ENCODE measurements around the gene SLC10A1. TPM values are rescaled to one million over a fixed set of nuclear protein-coding genes. Genes with fewer than 3 reads are reported as not detected.

The SLC10A1 gene
- total RNA-seq, 1 experiment from 2014 or later: not detected

DNA sequence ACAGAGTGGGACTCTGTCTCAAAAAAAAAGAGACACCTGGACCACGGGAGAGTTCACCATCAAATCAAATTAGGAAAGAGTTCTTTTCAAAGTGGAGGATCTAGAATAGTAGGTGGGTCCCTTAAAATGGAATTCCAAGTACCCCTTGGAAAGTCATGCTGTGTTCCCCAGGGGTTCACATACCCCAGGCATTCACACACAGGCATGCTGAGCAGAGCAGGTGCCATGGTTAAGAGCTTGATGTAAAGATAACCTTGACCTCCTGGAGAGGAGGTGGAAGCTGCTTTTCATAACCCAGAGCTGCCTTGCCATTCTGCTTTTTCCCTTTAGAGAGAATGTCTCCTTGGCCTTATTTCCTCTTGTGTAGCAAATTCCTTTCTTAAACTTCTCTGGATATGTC lies 44.3 kb downstream of the SLC10A1 start:
- H3K4me2 ChIP-seq (ENCODE audit: insufficient read depth, insufficient read length, low read length): no peak overlapping the region
- no peak overlapping the region for H2BK20ac ChIP-seq (ENCODE audit: low read depth, low read length, poor library complexity, severe bottlenecking)
- no peak overlapping the region for H2BK120ac ChIP-seq (ENCODE audit: low read depth, low read length, poor library complexity, severe bottlenecking)
- no peaks in the 10 kb centered on the region for H3K23me2 ChIP-seq (ENCODE audit: insufficient read length, low read depth, low read length, poor library complexity, severe bottlenecking)
- H4K20me1 ChIP-seq (ENCODE audit: control insufficient read depth, insufficient read depth, insufficient read length): no peaks in the 10 kb centered on the region
- H2AK5ac ChIP-seq (ENCODE audit: insufficient read length, low read length): no peak overlapping the region
- no peaks in the 10 kb centered on the region for H3K79me1 ChIP-seq (ENCODE audit: insufficient read depth, low read depth, low read length, poor library complexity, severe bottlenecking)
- H3K79me2 ChIP-seq (ENCODE audit: insufficient read depth, low read length): no peaks in the 10 kb centered on the region
- no peak overlapping the region for H3K9ac ChIP-seq (ENCODE audit: extremely low read depth, insufficient read length, low read length)
- H3K18ac ChIP-seq (ENCODE audit: insufficient read length, low read depth, low read length): no peak overlapping the region
- no peak overlapping the region for H3K4ac ChIP-seq (ENCODE audit: low read depth, low read length)
- Mint-ChIP-seq H3K4me1 (peaks cover 15 to 16% of the 10 kb centered on the region in 2 experiments), H3K27me3 (ENCODE audit: low read depth) (no peaks in the 10 kb centered on the region), H3K36me3 (ENCODE audit: insufficient read depth in 1 of 3, low read depth in 3 of 3) (no peaks in the 10 kb centered on the region), H3K27ac (no peak overlapping the region), H3K4me3 (no peak overlapping the region), H3K9me3 (no peaks in the 10 kb centered on the region; a peak in 1 of 5 replicates)
- no peak for DNase-seq
- H2BK15ac ChIP-seq (ENCODE audit: low read depth, low read length): no peak overlapping the region
- H2BK5ac ChIP-seq (ENCODE audit: insufficient read length, low read length): no peak overlapping the region
- no peaks in the 10 kb centered on the region; the same call in 1 of the 2 replicates for H3K4me1 ChIP-seq (ENCODE audit: insufficient read depth, low read length)
- H3K9me3 ChIP-seq (ENCODE audit: control insufficient read depth, low read depth, low read length): no peaks in the 10 kb centered on the region
- no peak overlapping the region for H4K5ac ChIP-seq (ENCODE audit: insufficient read length, low read depth, low read length)
- no peak overlapping the region for H3K56ac ChIP-seq (ENCODE audit: insufficient read length, low read depth, low read length)
- WGBS (ENCODE audit: extremely low coverage, insufficient read length, low lambda C conversion rate): no CpG with 5 or more reads among the region's 1 CpG
- no peaks in the 10 kb centered on the region for H3K27me3 ChIP-seq (ENCODE audit: insufficient read depth, low read length)
- H3K27ac ChIP-seq (ENCODE audit: insufficient read length, low read depth, low read length): no peak overlapping the region
- TF ChIP-seq, protein P1, sequence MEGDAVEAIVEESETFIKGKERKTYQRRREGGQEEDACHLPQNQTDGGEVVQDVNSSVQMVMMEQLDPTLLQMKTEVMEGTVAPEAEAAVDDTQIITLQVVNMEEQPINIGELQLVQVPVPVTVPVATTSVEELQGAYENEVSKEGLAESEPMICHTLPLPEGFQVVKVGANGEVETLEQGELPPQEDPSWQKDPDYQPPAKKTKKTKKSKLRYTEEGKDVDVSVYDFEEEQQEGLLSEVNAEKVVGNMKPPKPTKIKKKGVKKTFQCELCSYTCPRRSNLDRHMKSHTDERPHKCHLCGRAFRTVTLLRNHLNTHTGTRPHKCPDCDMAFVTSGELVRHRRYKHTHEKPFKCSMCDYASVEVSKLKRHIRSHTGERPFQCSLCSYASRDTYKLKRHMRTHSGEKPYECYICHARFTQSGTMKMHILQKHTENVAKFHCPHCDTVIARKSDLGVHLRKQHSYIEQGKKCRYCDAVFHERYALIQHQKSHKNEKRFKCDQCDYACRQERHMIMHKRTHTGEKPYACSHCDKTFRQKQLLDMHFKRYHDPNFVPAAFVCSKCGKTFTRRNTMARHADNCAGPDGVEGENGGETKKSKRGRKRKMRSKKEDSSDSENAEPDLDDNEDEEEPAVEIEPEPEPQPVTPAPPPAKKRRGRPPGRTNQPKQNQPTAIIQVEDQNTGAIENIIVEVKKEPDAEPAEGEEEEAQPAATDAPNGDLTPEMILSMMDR (conservative IDR thresholded peaks at IDR 0.05): no peak
- H4K8ac ChIP-seq (replicated peaks; ENCODE audit: insufficient read length, low read depth, low read length): no peak overlapping the region
- H3K23ac ChIP-seq (ENCODE audit: insufficient read length, low read depth, low read length): no peak overlapping the region
- H3K14ac ChIP-seq (ENCODE audit: insufficient read depth, low read length): no peak overlapping the region
- H2BK12ac ChIP-seq (ENCODE audit: insufficient read length, low read depth, low read length): no peak overlapping the region
- H4K91ac ChIP-seq (ENCODE audit: insufficient read length, low read depth, low read length): no peak overlapping the region
- H2AFZ ChIP-seq (ENCODE audit: low read length): no peak overlapping the region
- no peak overlapping the region for H3T11ph ChIP-seq (ENCODE audit: low read length)

Data from H9 (cell line).